MM.1S (cell line): ENCODE measurements around the gene PPP1R16B.

Source experiments
- EZH2phosphoT487 ChIP-seq: fragments of 300-600 bp; sonication (generic); IDR thresholded peaks from 2 replicates; pipeline ENCODE4 v1.6.1; 2018; ENCODE audit warnings: antibody characterized with exemption, low read length
- TF ChIP-seq, protein P1 (sequence below): fragments of 300-600 bp; sonication (generic); IDR thresholded peaks from 2 replicates; pipeline ENCODE4 v1.5.1; 2016; ENCODE audit warnings: antibody characterized with exemption, low read length, mixed read lengths

GRCh38 chr20:38874460-38875174, 69.1 kb downstream of the PPP1R16B start:
- TF ChIP-seq, protein P1, sequence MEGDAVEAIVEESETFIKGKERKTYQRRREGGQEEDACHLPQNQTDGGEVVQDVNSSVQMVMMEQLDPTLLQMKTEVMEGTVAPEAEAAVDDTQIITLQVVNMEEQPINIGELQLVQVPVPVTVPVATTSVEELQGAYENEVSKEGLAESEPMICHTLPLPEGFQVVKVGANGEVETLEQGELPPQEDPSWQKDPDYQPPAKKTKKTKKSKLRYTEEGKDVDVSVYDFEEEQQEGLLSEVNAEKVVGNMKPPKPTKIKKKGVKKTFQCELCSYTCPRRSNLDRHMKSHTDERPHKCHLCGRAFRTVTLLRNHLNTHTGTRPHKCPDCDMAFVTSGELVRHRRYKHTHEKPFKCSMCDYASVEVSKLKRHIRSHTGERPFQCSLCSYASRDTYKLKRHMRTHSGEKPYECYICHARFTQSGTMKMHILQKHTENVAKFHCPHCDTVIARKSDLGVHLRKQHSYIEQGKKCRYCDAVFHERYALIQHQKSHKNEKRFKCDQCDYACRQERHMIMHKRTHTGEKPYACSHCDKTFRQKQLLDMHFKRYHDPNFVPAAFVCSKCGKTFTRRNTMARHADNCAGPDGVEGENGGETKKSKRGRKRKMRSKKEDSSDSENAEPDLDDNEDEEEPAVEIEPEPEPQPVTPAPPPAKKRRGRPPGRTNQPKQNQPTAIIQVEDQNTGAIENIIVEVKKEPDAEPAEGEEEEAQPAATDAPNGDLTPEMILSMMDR, result no peak
- TF ChIP-seq EZH2phosphoT487, result no peak
